Measurements from ENCODE around the gene PODN.

Gene PODN

DNA sequence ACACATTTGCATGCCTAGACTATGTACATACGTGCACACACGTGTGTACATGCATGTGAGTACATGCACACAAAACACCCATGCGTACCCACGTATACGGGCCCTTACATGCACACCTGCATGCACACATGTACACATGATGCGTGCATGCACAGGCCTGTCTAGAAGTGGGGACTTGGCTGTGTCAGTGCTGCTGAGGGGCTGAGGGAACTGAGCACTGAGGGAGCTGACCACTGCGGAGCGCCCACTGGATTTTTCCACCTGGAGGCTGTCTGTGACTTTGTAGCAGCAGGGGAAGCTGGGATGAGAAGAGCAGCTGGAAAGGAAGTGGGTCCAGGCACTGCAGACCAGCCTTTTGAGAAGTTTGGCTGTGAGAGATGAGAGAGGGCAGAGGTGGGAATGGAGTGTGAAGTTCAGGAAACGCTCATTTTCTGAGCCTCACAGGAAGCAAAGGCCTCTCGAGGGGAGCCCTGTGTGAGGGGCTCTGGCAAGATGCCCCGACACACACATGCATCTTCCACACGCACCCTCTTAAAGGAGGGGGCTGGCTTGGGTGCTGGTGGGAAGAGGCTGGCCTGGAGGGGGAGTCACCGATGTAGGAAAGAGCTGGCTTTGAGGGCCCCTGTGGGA, 20.9 kb downstream of the PODN start:
- TF ChIP-seq CSRNP3 (CRISPR knock-in tag; IDR thresholded peaks at IDR 0.05) (no peak), TOX (CRISPR knock-in tag; IDR thresholded peaks at IDR 0.05; ENCODE audit: borderline replicate concordance) (no peak), GLIS3 (CRISPR knock-in tag; IDR thresholded peaks at IDR 0.05) (no peak), ISL1 (CRISPR knock-in tag; IDR thresholded peaks at IDR 0.05) (no peak), ARNTL (CRISPR knock-in tag; IDR thresholded peaks at IDR 0.05; ENCODE audit: borderline replicate concordance, low read depth) (no peak), CREB5 (CRISPR knock-in tag; IDR thresholded peaks at IDR 0.05; ENCODE audit: low read depth) (no peak), BACH2 (CRISPR knock-in tag; IDR thresholded peaks at IDR 0.05; ENCODE audit: borderline replicate concordance) (no peak), SNAI2 (CRISPR knock-in tag; IDR thresholded peaks at IDR 0.05) (no peak), ESRRG (CRISPR knock-in tag; IDR thresholded peaks at IDR 0.05) (no peak), ZFP30 (CRISPR knock-in tag; IDR thresholded peaks at IDR 0.05) (no peak), ZFP3 (CRISPR knock-in tag; IDR thresholded peaks at IDR 0.05) (no peak), ZNF70 (CRISPR knock-in tag; IDR thresholded peaks at IDR 0.05) (no peak), PPARA (CRISPR knock-in tag; IDR thresholded peaks at IDR 0.05; ENCODE audit: borderline replicate concordance) (no peak)
- TF ChIP-seq, protein P1, sequence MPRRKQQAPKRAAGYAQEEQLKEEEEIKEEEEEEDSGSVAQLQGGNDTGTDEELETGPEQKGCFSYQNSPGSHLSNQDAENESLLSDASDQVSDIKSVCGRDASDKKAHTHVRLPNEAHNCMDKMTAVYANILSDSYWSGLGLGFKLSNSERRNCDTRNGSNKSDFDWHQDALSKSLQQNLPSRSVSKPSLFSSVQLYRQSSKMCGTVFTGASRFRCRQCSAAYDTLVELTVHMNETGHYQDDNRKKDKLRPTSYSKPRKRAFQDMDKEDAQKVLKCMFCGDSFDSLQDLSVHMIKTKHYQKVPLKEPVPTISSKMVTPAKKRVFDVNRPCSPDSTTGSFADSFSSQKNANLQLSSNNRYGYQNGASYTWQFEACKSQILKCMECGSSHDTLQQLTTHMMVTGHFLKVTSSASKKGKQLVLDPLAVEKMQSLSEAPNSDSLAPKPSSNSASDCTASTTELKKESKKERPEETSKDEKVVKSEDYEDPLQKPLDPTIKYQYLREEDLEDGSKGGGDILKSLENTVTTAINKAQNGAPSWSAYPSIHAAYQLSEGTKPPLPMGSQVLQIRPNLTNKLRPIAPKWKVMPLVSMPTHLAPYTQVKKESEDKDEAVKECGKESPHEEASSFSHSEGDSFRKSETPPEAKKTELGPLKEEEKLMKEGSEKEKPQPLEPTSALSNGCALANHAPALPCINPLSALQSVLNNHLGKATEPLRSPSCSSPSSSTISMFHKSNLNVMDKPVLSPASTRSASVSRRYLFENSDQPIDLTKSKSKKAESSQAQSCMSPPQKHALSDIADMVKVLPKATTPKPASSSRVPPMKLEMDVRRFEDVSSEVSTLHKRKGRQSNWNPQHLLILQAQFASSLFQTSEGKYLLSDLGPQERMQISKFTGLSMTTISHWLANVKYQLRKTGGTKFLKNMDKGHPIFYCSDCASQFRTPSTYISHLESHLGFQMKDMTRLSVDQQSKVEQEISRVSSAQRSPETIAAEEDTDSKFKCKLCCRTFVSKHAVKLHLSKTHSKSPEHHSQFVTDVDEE (CRISPR knock-in tag; IDR thresholded peaks at IDR 0.05): no peak
- no peak for ATAC-seq

DNA sequence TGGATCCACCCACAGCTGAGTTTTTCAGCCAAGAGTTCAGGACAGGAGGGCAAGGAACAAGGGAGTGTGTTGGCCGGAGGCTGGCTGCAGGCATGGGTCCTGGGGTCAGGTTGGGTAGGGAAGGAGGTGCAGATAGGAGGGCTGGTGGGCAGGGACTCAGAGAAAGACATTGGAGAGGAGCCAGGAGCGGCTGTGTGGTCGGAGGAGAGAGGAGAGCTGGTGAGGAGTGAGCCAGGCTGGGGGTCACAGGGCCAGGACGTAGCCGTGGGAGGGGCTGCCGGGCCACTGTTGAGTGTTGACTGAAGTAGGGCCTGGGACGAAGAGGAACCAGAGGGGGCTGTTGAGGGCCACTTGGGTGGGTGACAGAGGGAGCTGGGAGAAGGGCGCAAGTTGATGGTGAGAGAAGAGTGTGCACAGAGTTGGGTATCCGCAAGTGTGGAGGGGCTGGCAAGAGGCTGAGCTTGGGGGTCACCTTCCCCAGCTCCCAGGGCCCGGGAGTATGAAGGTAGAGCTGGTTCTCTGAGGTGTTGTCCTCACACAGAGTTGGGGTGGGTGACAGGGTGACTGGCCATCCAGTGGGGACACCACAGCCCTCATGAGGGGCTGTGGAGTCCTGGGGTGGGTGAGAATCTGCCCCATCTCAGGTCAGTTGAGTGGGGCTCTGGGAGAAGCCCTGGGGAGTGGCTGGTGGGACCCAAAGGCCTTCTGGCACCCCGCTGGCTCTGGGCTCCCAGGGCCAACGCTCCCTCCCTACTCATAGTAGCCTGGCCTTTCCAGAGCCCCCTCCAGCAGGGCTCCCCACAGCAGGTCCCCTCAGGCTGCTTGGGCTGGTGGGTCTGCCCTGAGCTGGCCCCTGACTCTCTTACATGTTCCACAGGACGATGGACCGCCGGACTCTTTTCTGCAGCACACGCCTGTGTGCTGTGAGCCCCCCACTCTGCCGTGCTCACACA, 21.9 kb downstream of the PODN start:
- TF ChIP-seq ARNTL (CRISPR knock-in tag; IDR thresholded peaks at IDR 0.05; ENCODE audit: borderline replicate concordance, low read depth) (no peak), ZNF70 (CRISPR knock-in tag; IDR thresholded peaks at IDR 0.05) (no peak), ZNF8 (CRISPR knock-in tag; IDR thresholded peaks at IDR 0.05) (no peak), CREB5 (CRISPR knock-in tag; IDR thresholded peaks at IDR 0.05; ENCODE audit: low read depth) (no peak), ZFP30 (CRISPR knock-in tag; IDR thresholded peaks at IDR 0.05) (no peak), ESRRG (CRISPR knock-in tag; IDR thresholded peaks at IDR 0.05) (no peak), CSRNP3 (CRISPR knock-in tag; IDR thresholded peaks at IDR 0.05) (no peak), CSDC2 (CRISPR knock-in tag; IDR thresholded peaks at IDR 0.05) (no peak), PPARA (CRISPR knock-in tag; IDR thresholded peaks at IDR 0.05; ENCODE audit: borderline replicate concordance) (no peak), GLIS3 (CRISPR knock-in tag; IDR thresholded peaks at IDR 0.05) (no peak), TCF4 (CRISPR knock-in tag; IDR thresholded peaks at IDR 0.05; ENCODE audit: borderline replicate concordance) (no peak)
- TF ChIP-seq, protein P1 (CRISPR knock-in tag; IDR thresholded peaks at IDR 0.05): no peak
- TF ChIP-seq, protein P2, sequence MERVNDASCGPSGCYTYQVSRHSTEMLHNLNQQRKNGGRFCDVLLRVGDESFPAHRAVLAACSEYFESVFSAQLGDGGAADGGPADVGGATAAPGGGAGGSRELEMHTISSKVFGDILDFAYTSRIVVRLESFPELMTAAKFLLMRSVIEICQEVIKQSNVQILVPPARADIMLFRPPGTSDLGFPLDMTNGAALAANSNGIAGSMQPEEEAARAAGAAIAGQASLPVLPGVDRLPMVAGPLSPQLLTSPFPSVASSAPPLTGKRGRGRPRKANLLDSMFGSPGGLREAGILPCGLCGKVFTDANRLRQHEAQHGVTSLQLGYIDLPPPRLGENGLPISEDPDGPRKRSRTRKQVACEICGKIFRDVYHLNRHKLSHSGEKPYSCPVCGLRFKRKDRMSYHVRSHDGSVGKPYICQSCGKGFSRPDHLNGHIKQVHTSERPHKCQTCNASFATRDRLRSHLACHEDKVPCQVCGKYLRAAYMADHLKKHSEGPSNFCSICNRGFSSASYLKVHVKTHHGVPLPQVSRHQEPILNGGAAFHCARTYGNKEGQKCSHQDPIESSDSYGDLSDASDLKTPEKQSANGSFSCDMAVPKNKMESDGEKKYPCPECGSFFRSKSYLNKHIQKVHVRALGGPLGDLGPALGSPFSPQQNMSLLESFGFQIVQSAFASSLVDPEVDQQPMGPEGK (CRISPR knock-in tag; IDR thresholded peaks at IDR 0.05; ENCODE audit: borderline replicate concordance): no peak
- no peak for ATAC-seq

All from SK-N-SH treated with all-trans-retinoic acid at 6 μM for 48 hours (cell line).